HEK293 (cell line): Measurements from ENCODE around the gene ZNF550.
A peak's percentile ranks its signal among the peaks of the same experiment; 100 is the strongest.

Experiments
- CTCF ChIA-PET: fragments of 350-600 bp; formaldehyde crosslinking; extraction: SDS; loops from one replicate; lab custom pipeline; 2021; ENCODE audit warnings: antibody characterized with exemption; lab: Yijun Ruan, JAX
- POLR2A ChIA-PET: fragments of 300-600 bp; formaldehyde crosslinking; extraction: SDS; loops from one replicate; lab custom pipeline; 2020; ENCODE audit warnings: antibody characterized with exemption, inconsistent platforms; lab: Yijun Ruan, JAX
- H3K27ac ChIP-seq: fragments of 200-500 bp; sonication (Bioruptor generic); 2 replicates; pipeline ENCODE4 v1.5.1; 2014; ENCODE audit warnings: low read depth, low read length, control low read depth, inconsistent platforms; ENCODE audit errors: extremely low read depth
- H3K36me3 ChIP-seq, 2 experiments: fragments of 200-500 bp in 1 of 2; sonication (Bioruptor generic) in 1 of 2; 1 replicate in 1 of 2; 2 replicates in 1 of 2; pipeline ENCODE4 v1.5.1; 2014 to 2017; ENCODE audit warnings: inconsistent platforms in 2 of 2, low read length in 2 of 2; ENCODE audit not compliant: control insufficient read depth in 2 of 2, insufficient read depth in 1 of 2
- H3K4me1 ChIP-seq: fragments of 200-500 bp; sonication (Bioruptor generic); 2 replicates; pipeline ENCODE4 v1.5.1; 2014; ENCODE audit warnings: mild to moderate bottlenecking, low read length, inconsistent platforms; ENCODE audit not compliant: control insufficient read depth, insufficient read depth
- H3K4me3 ChIP-seq: 2 replicates; pipeline ENCODE4 v1.5.1; 2011; ENCODE audit warnings: low read depth, mild to moderate bottlenecking, control low read depth, low read length, moderate library complexity
- H3K9me3 ChIP-seq: fragments of 200-500 bp; sonication (Bioruptor generic); 2 replicates; pipeline ENCODE4 v1.5.1; 2014; ENCODE audit warnings: low read depth, low read length, inconsistent platforms; ENCODE audit not compliant: control insufficient read depth, insufficient read depth
- BCL6B ChIP-seq: fragments of 450-650 bp; formaldehyde crosslinking; IDR thresholded peaks from 2 replicates; pipeline ENCODE4 v1.5.1; 2017; ENCODE audit warnings: missing biosample characterization, missing genetic modification characterization
- MYNN ChIP-seq: fragments of 450-650 bp; formaldehyde crosslinking; IDR thresholded peaks from 2 replicates; pipeline ENCODE4 v1.5.1; 2016; ENCODE audit warnings: missing biosample characterization, missing genetic modification characterization, borderline replicate concordance
- PRDM10 ChIP-seq: fragments of 450-650 bp; formaldehyde crosslinking; IDR thresholded peaks from 2 replicates; pipeline ENCODE4 v1.5.1; 2016; ENCODE audit warnings: missing biosample characterization, missing genetic modification characterization
- ZFP37 ChIP-seq: fragments of 450-650 bp; formaldehyde crosslinking; IDR thresholded peaks from 2 replicates; pipeline ENCODE4 v1.5.1; 2016; ENCODE audit warnings: missing biosample characterization, missing genetic modification characterization
- ZIC2 ChIP-seq: fragments of 450-650 bp; formaldehyde crosslinking; IDR thresholded peaks from 2 replicates; pipeline ENCODE4 v1.5.1; 2016; ENCODE audit warnings: missing biosample characterization, missing genetic modification characterization
- ZNF132 ChIP-seq: fragments of 450-650 bp; formaldehyde crosslinking; IDR thresholded peaks from 2 replicates; pipeline ENCODE4 v1.5.1; 2017; ENCODE audit warnings: missing biosample characterization, missing genetic modification characterization, borderline replicate concordance
- ZNF202 ChIP-seq: fragments of 450-650 bp; formaldehyde crosslinking; IDR thresholded peaks from 2 replicates; pipeline ENCODE4 v1.5.1; 2016; ENCODE audit warnings: missing biosample characterization, missing genetic modification characterization, borderline replicate concordance
- ZNF26 ChIP-seq: fragments of 450-650 bp; formaldehyde crosslinking; IDR thresholded peaks from 2 replicates; pipeline ENCODE4 v1.5.1; 2016; ENCODE audit warnings: missing biosample characterization, missing genetic modification characterization
- ZNF404 ChIP-seq: fragments of 450-650 bp; formaldehyde crosslinking; IDR thresholded peaks from 2 replicates; pipeline ENCODE4 v1.5.1; 2017; ENCODE audit warnings: missing biosample characterization, missing genetic modification characterization
- ZNF530 ChIP-seq: fragments of 450-650 bp; formaldehyde crosslinking; IDR thresholded peaks from 2 replicates; pipeline ENCODE4 v1.5.1; 2016; ENCODE audit warnings: low read depth, missing biosample characterization, missing genetic modification characterization
- ZNF639 ChIP-seq: fragments of 450-650 bp; formaldehyde crosslinking; IDR thresholded peaks from 2 replicates; pipeline ENCODE4 v1.5.1; 2016; ENCODE audit warnings: missing biosample characterization, missing genetic modification characterization
- ZNF76 ChIP-seq: fragments of 450-650 bp; formaldehyde crosslinking; IDR thresholded peaks from 2 replicates; pipeline ENCODE4; 2016; ENCODE audit warnings: low read depth, missing biosample characterization, missing genetic modification characterization, borderline replicate concordance

ZNF550 gene

GRCh38 chr19:57599761-57600383 is 40.2 kb upstream of the ZNF550 start, which contains the start of gene ZNF530 (continued):
- no peak; the same call in 1 of the 2 replicates for TF ChIP-seq ZIC2 (tag by site-specific recombination)
- TF ChIP-seq ZNF639 (tag by site-specific recombination) = no peak
- peak; percentile 47; the same call in 1 of the 2 replicates for TF ChIP-seq ZFP37
- no peak for TF ChIP-seq MYNN
- TF ChIP-seq ZNF76 = peak; percentile 83
- TF ChIP-seq ZNF26 (tag by site-specific recombination) = no peak
- 0 out of 2 replicates have a peak, but pooled peaks have one; percentile 21 for TF ChIP-seq BCL6B (tag by site-specific recombination)
- no peak for TF ChIP-seq ZNF530 (tag by site-specific recombination)

GRCh38 chr19:57599377-57599760 is 39.7 kb upstream of the ZNF550 start:
- Histone ChIP-seq H3K36me3 (peaks cover 11 to 36% of the 10 kb centered on the region in 2 experiments), H3K4me1 (0 out of 2 replicates have a peak, but pooled peaks cover 2% of the 10 kb centered on the region), H3K4me3 (peak overlapping the region; percentile 97), H3K27ac (peak overlapping the region; percentile 55; the same call in 1 of the 2 replicates), H3K9me3 (no peaks in the 10 kb centered on the region; the same call in 1 of the 2 replicates)
- ChIA-PET POLR2A (interaction anchor here (1.3 to 2.3 kb wide), 2 partner anchors 15 to 317 kb away, joined by 3 to 15 read pairs; partner anchors contain the start of genes ZNF134 and ZNF417), CTCF (interaction anchor here (0.5 to 0.9 kb wide), 3 partner anchors 33 to 1818 kb away, joined by 3 read pairs; no protein-coding TSS in a partner anchor)
- TF ChIP-seq ZNF202 (tag by site-specific recombination) (no peak), PRDM10 (tag by site-specific recombination) (0 out of 2 replicates have a peak, but pooled peaks have one; percentile 47)

GRCh38 chr19:57587529-57587928 is 27.9 kb upstream of the ZNF550 start:
- Histone ChIP-seq H3K27ac (no peak overlapping the region), H3K4me3 (no peak overlapping the region), H3K4me1 (0 out of 2 replicates have a peak, but pooled peaks cover 2% of the 10 kb centered on the region), H3K36me3 (peaks cover 0 to 25% of the 10 kb centered on the region in 2 experiments; a peak in 2 of 3 replicates), H3K9me3 (peaks cover 20% of the 10 kb centered on the region)
- CTCF ChIA-PET = no interaction called here
- POLR2A ChIA-PET = no interaction called here
- TF ChIP-seq ZNF404 (tag by site-specific recombination) = no peak
- no peak for TF ChIP-seq ZNF132 (tag by site-specific recombination)
